IMR-90 (cell line): ENCODE measurements around the gene C11orf58. TPM values are rescaled to one million over a fixed set of nuclear protein-coding genes. Genes with fewer than 3 reads are reported as not detected.

ENCODE experiments used
- ATAC-seq: fragments of 200-7000 bp; cut with Tn5 transposase; 2 replicates; pipeline ENCODE4 v1.9.1; 2020; ENCODE audit warnings: low read depth, mild to moderate bottlenecking, moderate library complexity
- BruUV-seq: library from RNA; stranded (reverse); fragments of 400-500 nt; replicated peaks from 2 replicates; lab custom pipeline; 2021; lab: Mats Ljungman, UMichigan
- CTCF ChIA-PET: fragments of 300-600 bp; formaldehyde crosslinking; extraction: SDS; loops from one replicate; lab custom pipeline; 2021; ENCODE audit warnings: antibody characterized with exemption; lab: Yijun Ruan, JAX
- POLR2A ChIA-PET: fragments of 300-600 bp; sonication (Branson Sonifier 250); formaldehyde crosslinking; loops from one replicate; lab custom pipeline; 2022; ENCODE audit warnings: antibody characterized with exemption; ENCODE audit not compliant: unreplicated experiment; lab: Charles Lee
- DNase-seq: peaks from one replicate; pipeline ENCODE4 v3.0.0; 2013
- H2AFZ ChIP-seq: replicated peaks from 2 replicates; pipeline ENCODE3; 2013; ENCODE audit warnings: low read length, mild to moderate bottlenecking; ENCODE audit not compliant: poor library complexity
- H2AK5ac ChIP-seq: 2 replicates; pipeline ENCODE4 v1.6.1; 2013; ENCODE audit warnings: low read depth, low read length, inconsistent platforms
- H2AK9ac ChIP-seq: replicated peaks from 2 replicates; pipeline ENCODE3; 2013; ENCODE audit warnings: mild to moderate bottlenecking, low read depth, low read length, moderate library complexity; ENCODE audit not compliant: poor library complexity
- H2BK120ac ChIP-seq: 2 replicates; pipeline ENCODE4 v1.6.1; 2013; ENCODE audit warnings: low read depth, low read length, inconsistent platforms
- H2BK15ac ChIP-seq: 3 replicates; pipeline ENCODE4 v1.6.1; 2013; ENCODE audit warnings: low read depth, low read length, inconsistent platforms
- H2BK20ac ChIP-seq: 2 replicates; pipeline ENCODE4 v1.6.1; 2013; ENCODE audit warnings: low read depth, mild to moderate bottlenecking, inconsistent platforms, low read length, moderate library complexity
- H2BK5ac ChIP-seq: 2 replicates; pipeline ENCODE4 v1.6.1; 2013; ENCODE audit warnings: mild to moderate bottlenecking, low read depth, low read length, inconsistent platforms; ENCODE audit not compliant: poor library complexity, severe bottlenecking
- H3K14ac ChIP-seq: replicated peaks from 2 replicates; pipeline ENCODE4 v1.6.1; 2013; ENCODE audit warnings: low read depth, low read length, inconsistent platforms
- H3K18ac ChIP-seq: 2 replicates; pipeline ENCODE4 v1.6.1; 2013; ENCODE audit warnings: low read depth, low read length, control low read depth
- H3K23ac ChIP-seq: 2 replicates; pipeline ENCODE4 v1.6.1; 2013; ENCODE audit warnings: low read depth, low read length, inconsistent platforms
- H3K27ac ChIP-seq: 2 replicates; pipeline ENCODE4 v1.5.1; 2013; ENCODE audit warnings: mild to moderate bottlenecking, control low read depth, low read length; ENCODE audit not compliant: insufficient read depth
- H3K27me3 ChIP-seq: 2 replicates; pipeline ENCODE4 v1.6.1; 2013; ENCODE audit warnings: low read length; ENCODE audit not compliant: control insufficient read depth, insufficient read depth
- H3K36me3 ChIP-seq: 2 replicates; pipeline ENCODE4 v1.6.1; 2013; ENCODE audit warnings: low read length, mixed read lengths; ENCODE audit not compliant: control insufficient read depth, insufficient read depth
- H3K4ac ChIP-seq: 2 replicates; pipeline ENCODE4 v1.6.1; 2013; ENCODE audit warnings: low read depth, low read length, inconsistent platforms
- H3K4me1 ChIP-seq: 2 replicates; pipeline ENCODE4 v1.6.1; 2013; ENCODE audit warnings: low read length, mixed read lengths; ENCODE audit not compliant: control insufficient read depth, insufficient read depth
- H3K4me2 ChIP-seq: 2 replicates; pipeline ENCODE4 v1.6.1; 2013; ENCODE audit warnings: low read depth, mild to moderate bottlenecking, control low read depth, low read length, moderate library complexity
- H3K4me3 ChIP-seq: 2 replicates; pipeline ENCODE4 v1.5.1; 2013; ENCODE audit warnings: low read depth, mild to moderate bottlenecking, control low read depth, low read length, moderate library complexity; ENCODE audit not compliant: insufficient read depth
- H3K56ac ChIP-seq: 2 replicates; pipeline ENCODE4 v1.6.1; 2013; ENCODE audit warnings: low read length, inconsistent platforms; ENCODE audit not compliant: insufficient read depth; ENCODE audit errors: extremely low read depth
- H3K79me1 ChIP-seq, 2 experiments: 2 replicates each; pipeline ENCODE4 v1.6.1; 2013; ENCODE audit warnings: low read length in 2 of 2, inconsistent platforms in 1 of 2, low read depth in 1 of 2
- H3K9ac ChIP-seq: 2 replicates; pipeline ENCODE4 v1.6.1; 2013; ENCODE audit warnings: low read depth, low read length, control low read depth
- H3K9me1 ChIP-seq: 2 replicates; pipeline ENCODE4 v1.6.1; 2013; ENCODE audit warnings: low read length, inconsistent platforms; ENCODE audit not compliant: insufficient read depth
- H3K9me3 ChIP-seq: 2 replicates; pipeline ENCODE4 v1.6.1; 2013; ENCODE audit warnings: low read length; ENCODE audit not compliant: control insufficient read depth, insufficient read depth
- H4K20me1 ChIP-seq: 2 replicates; pipeline ENCODE4 v1.6.1; 2013; ENCODE audit warnings: low read length, inconsistent platforms; ENCODE audit not compliant: insufficient read depth
- H4K5ac ChIP-seq: 2 replicates; pipeline ENCODE4 v1.6.1; 2013; ENCODE audit warnings: mild to moderate bottlenecking, low read depth, low read length, control low read depth
- H4K8ac ChIP-seq, 2 experiments: 2 replicates each; pipeline ENCODE4 v1.6.1; 2013; ENCODE audit warnings: low read depth in 2 of 2, low read length in 2 of 2, control low read depth in 1 of 2, inconsistent platforms in 1 of 2
- H4K91ac ChIP-seq: 2 replicates; pipeline ENCODE4 v1.6.1; 2013; ENCODE audit warnings: low read depth, low read length, inconsistent platforms; ENCODE audit not compliant: insufficient read depth
- FOS ChIP-seq: fragments of 150-350 bp; IDR thresholded peaks from 2 replicates; pipeline ENCODE4 v1.6.1; 2016; ENCODE audit warnings: low read depth, low read length
- MAZ ChIP-seq: IDR thresholded peaks from 2 replicates; pipeline ENCODE4 v1.6.1; 2012; ENCODE audit warnings: low read depth, mild to moderate bottlenecking, low read length, improper control_type of control experiment, moderate library complexity, borderline replicate concordance
- NFE2L2 ChIP-seq: fragments of 150-350 bp; IDR thresholded peaks from 2 replicates; pipeline ENCODE4 v1.6.1; 2016; ENCODE audit warnings: low read depth, mild to moderate bottlenecking, low read length
- RFX5 ChIP-seq: IDR thresholded peaks from 2 replicates; pipeline ENCODE4 v1.8.0; 2012; ENCODE audit warnings: low read depth, mild to moderate bottlenecking, low read length, moderate library complexity
- WGBS, 2 experiments: methylation state at CpG; one replicate each; pipeline versions ENCODE4 v1.1.5 to v1.1.7; 2013; ENCODE audit warnings: missing lambda C conversion rate in 2 of 2; ENCODE audit not compliant: insufficient read length in 1 of 2; ENCODE audit errors: extremely low coverage in 2 of 2; 5-methylcytosine and 5-hydroxymethylcytosine counted together
- dilution Hi-C: fragments of 300-500 bp; cut with HindIII; formaldehyde crosslinking; loops from one replicate; pipeline ENCODE4 v1.14.3; 2018; ENCODE audit warnings: low sequenced_read_pairs; ENCODE audit not compliant: unreplicated experiment
- in situ Hi-C: fragments of 300-500 bp; cut with MboI; formaldehyde crosslinking; loops from 3 replicates; pipeline ENCODE4 v1.14.3; 2019; ENCODE audit warnings: low sequenced_read_pairs, inconsistent platforms, mixed read lengths
- intact Hi-C: fragments of 100-400 bp; cut with micrococcal nuclease; formaldehyde crosslinking; loops from 2 replicates; pipeline ENCODE4 v1.10.0; 2022
- polyA plus RNA-seq, 3 experiments: library from polyadenylated mRNA; depleted of rRNA; stranded (reverse); fragments of >200 nt; gene quantifications; 2 replicates each; pipeline ENCODE4 v1.2.3, GENCODE V29; 2012; ENCODE audit warnings: low replicate concordance in 1 of 3
- total RNA-seq: library from RNA; depleted of rRNA; stranded (reverse); fragments of >200 nt; gene quantifications from 2 replicates; pipeline ENCODE4 v1.2.3, GENCODE V29; 2012
- TF ChIP-seq, protein P1 (sequence below): conservative IDR thresholded peaks from 2 replicates; pipeline ENCODE4 v1.5.1; 2012; ENCODE audit warnings: mild to moderate bottlenecking, low read depth, low read length, improper control_type of control experiment

C11orf58 gene
- total and polyA plus RNA-seq, 2 of the 4 experiments (the other 2 are of a cell fraction) = 53.8 to 67.8 TPM

DNA sequence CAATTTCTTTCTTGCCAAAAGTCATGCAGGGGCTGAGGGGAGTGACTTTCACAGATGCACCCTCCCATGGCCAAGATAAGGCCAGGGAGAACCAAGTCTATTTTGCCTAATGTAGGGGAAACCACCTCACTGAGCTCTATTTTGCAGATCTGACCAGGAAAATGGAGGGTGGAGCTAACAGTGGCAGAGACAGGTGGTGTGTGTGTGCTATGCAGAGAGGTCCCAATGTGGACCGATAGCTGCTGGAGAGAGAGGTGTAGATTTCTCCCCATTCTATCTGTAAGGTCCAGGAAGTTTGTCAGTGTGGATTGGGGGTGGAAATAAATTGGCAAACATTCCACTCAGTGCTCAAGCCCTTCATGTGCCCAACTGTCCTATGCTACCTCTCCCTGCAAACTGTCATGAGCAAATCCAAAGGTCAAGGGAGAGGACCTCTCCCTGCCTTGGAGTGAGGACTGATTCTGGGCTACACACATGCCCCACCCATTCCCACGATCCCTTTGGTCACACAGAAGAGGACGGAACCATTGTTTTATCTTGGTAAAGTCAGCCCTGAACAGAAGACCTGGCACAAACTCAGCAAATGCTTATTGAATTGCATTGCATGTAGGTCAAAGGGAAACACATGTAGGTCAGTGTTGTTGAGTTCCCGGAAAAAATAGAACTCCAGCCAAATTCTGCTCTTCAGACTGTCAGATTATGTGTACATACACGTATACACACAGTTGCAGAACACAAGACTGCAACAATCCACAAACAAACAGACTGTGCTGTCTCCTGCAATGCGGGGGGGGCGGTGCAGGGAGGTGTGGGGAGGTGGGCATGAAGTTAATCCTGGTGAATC, 65.9 kb downstream of the C11orf58 start:
- H2BK5ac ChIP-seq = no peak overlapping the region
- H3K27ac ChIP-seq = no peak overlapping the region
- no peak overlapping the region for H3K56ac ChIP-seq
- H4K20me1 ChIP-seq = no peaks in the 10 kb centered on the region
- no peak overlapping the region for H3K23ac ChIP-seq
- H4K91ac ChIP-seq = no peak overlapping the region
- no peak overlapping the region for H3K18ac ChIP-seq
- no peaks in the 10 kb centered on the region for H3K36me3 ChIP-seq
- no peak overlapping the region for H3K9ac ChIP-seq
- WGBS, 2 experiments = no CpG with 5 or more reads among the region's 7 CpGs
- H2BK15ac ChIP-seq = no peak overlapping the region
- no peak overlapping the region for H2AK5ac ChIP-seq
- no peak overlapping the region for H2AFZ ChIP-seq
- no peak overlapping the region for H4K5ac ChIP-seq
- ATAC-seq = no peak
- no peak for DNase-seq
- no peak for TF ChIP-seq RFX5
- TF ChIP-seq NFE2L2 = no peak
- no peak for TF ChIP-seq MAZ
- TF ChIP-seq, protein P1, sequence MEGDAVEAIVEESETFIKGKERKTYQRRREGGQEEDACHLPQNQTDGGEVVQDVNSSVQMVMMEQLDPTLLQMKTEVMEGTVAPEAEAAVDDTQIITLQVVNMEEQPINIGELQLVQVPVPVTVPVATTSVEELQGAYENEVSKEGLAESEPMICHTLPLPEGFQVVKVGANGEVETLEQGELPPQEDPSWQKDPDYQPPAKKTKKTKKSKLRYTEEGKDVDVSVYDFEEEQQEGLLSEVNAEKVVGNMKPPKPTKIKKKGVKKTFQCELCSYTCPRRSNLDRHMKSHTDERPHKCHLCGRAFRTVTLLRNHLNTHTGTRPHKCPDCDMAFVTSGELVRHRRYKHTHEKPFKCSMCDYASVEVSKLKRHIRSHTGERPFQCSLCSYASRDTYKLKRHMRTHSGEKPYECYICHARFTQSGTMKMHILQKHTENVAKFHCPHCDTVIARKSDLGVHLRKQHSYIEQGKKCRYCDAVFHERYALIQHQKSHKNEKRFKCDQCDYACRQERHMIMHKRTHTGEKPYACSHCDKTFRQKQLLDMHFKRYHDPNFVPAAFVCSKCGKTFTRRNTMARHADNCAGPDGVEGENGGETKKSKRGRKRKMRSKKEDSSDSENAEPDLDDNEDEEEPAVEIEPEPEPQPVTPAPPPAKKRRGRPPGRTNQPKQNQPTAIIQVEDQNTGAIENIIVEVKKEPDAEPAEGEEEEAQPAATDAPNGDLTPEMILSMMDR = no peak
- no peak for TF ChIP-seq FOS
- no peak overlapping the region for H3K14ac ChIP-seq
- H3K27me3 ChIP-seq = peaks cover 16% of the 10 kb centered on the region
- no peaks in the 10 kb centered on the region for H3K79me1 ChIP-seq
- H4K8ac ChIP-seq = no peak overlapping the region
- H3K4me1 ChIP-seq = peaks cover 2% of the 10 kb centered on the region; the same call in 1 of the 2 replicates
- ChIA-PET CTCF (no interaction called here), POLR2A (no interaction called here)
- intact Hi-C loops (no loop called here), dilution Hi-C loops (no loop called here), in situ Hi-C loops (no loop called here)
- no peak overlapping the region for H3K4me3 ChIP-seq
- H2AK9ac ChIP-seq = no peak overlapping the region
- BruUV-seq = no TSS peak
- no peaks in the 10 kb centered on the region; the same call in 1 of the 2 replicates for H3K9me1 ChIP-seq
- H2BK120ac ChIP-seq = no peak overlapping the region
- H3K9me3 ChIP-seq = no peaks in the 10 kb centered on the region
- no peak overlapping the region for H2BK20ac ChIP-seq
- H3K4me2 ChIP-seq = no peak overlapping the region
- H3K4ac ChIP-seq = no peak overlapping the region
